ENCODE data around the gene APOA4. TPM values are rescaled to one million over a fixed set of nuclear protein-coding genes. Genes with fewer than 3 reads are reported as not detected.

APOA4 gene
- total RNA-seq, 1 donor from 2014 or later: not detected

- H3K36me3 ChIP-seq: peaks cover 48% of the 10 kb centered on the region
- intact Hi-C loops (cut with DNase I): no loop called here
- H3K9me3 ChIP-seq: no peaks in the 10 kb centered on the region
- no peak overlapping the region for H3K27ac ChIP-seq
- no peak for DNase-seq
- H3K4me3 ChIP-seq: no peak overlapping the region
- peaks cover 18% of the 10 kb centered on the region for H3K4me1 ChIP-seq
- TF ChIP-seq CTCF (IDR thresholded peaks at IDR 0.05): no peak
- no peak for ATAC-seq
- H3K27me3 ChIP-seq: no peaks in the 10 kb centered on the region
These were observed 26.0 kb upstream of the APOA4 start for GRCh38 chr11:116849060-116849459.

DNA sequence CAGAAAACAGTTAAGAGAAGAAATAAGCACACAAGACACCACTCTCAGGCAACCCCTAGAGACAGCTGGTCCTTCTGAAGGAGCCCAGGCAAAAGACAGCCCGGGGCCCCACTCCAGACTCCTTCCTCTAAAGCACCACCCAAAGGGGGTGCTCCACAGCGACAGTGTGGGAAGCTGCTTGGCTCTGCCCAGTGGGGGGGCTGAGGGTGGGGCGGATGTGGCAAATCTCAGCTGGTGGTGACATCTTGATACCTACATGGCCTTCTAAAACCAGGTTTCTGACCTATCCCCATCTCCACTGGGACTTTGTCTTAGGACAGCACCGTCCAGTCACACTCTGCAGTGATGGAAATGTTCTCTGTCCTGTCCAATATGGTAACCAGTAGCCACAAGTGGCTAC, 24.5 kb upstream of the APOA4 start:
- TF ChIP-seq CTCF (IDR thresholded peaks at IDR 0.05): no peak
- no peak for DNase-seq
- no peaks in the 10 kb centered on the region for H3K27me3 ChIP-seq
- no peak for ATAC-seq
- no peaks in the 10 kb centered on the region for H3K9me3 ChIP-seq
- H3K4me3 ChIP-seq: no peak overlapping the region
- peaks cover 54% of the 10 kb centered on the region for H3K36me3 ChIP-seq
- intact Hi-C loops (cut with DNase I): no loop called here
- no peak overlapping the region for H3K27ac ChIP-seq
- peaks cover 9% of the 10 kb centered on the region for H3K4me1 ChIP-seq

- Histone ChIP-seq H3K27me3 (no peaks in the 10 kb centered on the region), H3K27ac (no peak overlapping the region), H3K4me1 (no peaks in the 10 kb centered on the region), H3K9me3 (no peaks in the 10 kb centered on the region), H3K4me3 (no peak overlapping the region), H3K36me3 (peaks cover 54% of the 10 kb centered on the region)
- intact Hi-C loops (cut with DNase I): no loop called here
- ATAC-seq (no peak), DNase-seq (no peak)
- no peak for TF ChIP-seq CTCF (IDR thresholded peaks at IDR 0.05)
These were observed 21.6 kb upstream of the APOA4 start for GRCh38 chr11:116844722-116845121.

- intact Hi-C loops (cut with DNase I): no loop called here
- H3K36me3 ChIP-seq: peaks cover 50% of the 10 kb centered on the region
- ATAC-seq (no peak), DNase-seq (no peak)
- no peak overlapping the region for H3K27ac ChIP-seq
- TF ChIP-seq CTCF (IDR thresholded peaks at IDR 0.05): no peak
- no peaks in the 10 kb centered on the region for H3K27me3 ChIP-seq
- H3K4me1 ChIP-seq: no peaks in the 10 kb centered on the region
- no peaks in the 10 kb centered on the region for H3K9me3 ChIP-seq
- no peak overlapping the region for H3K4me3 ChIP-seq
These were observed 20.6 kb upstream of the APOA4 start for GRCh38 chr11:116843661-116844060.

GRCh38 chr11:116842909-116843308, 19.8 kb upstream of the APOA4 start:
- Histone ChIP-seq H3K4me3 (no peak overlapping the region), H3K4me1 (no peaks in the 10 kb centered on the region), H3K27me3 (no peaks in the 10 kb centered on the region), H3K9me3 (no peaks in the 10 kb centered on the region), H3K27ac (no peak overlapping the region), H3K36me3 (peaks cover 42% of the 10 kb centered on the region)
- intact Hi-C loops (cut with DNase I): no loop called here
- DNase-seq (no peak), ATAC-seq (peak; percentile 59)
- no peak for TF ChIP-seq CTCF (IDR thresholded peaks at IDR 0.05)

GRCh38 chr11:116842117-116842516, 19.0 kb upstream of the APOA4 start:
- peaks cover 34% of the 10 kb centered on the region for H3K36me3 ChIP-seq
- no peak for ATAC-seq
- H3K9me3 ChIP-seq: no peaks in the 10 kb centered on the region
- intact Hi-C loops (cut with DNase I): no loop called here
- DNase-seq: no peak
- TF ChIP-seq CTCF (IDR thresholded peaks at IDR 0.05): no peak
- no peak overlapping the region for H3K4me3 ChIP-seq
- H3K4me1 ChIP-seq: no peaks in the 10 kb centered on the region
- no peak overlapping the region for H3K27ac ChIP-seq
- H3K27me3 ChIP-seq: no peaks in the 10 kb centered on the region

Data from upper lobe of right lung (tissue), 1 donor.